ENCODE measurements around the gene PDLIM4. TPM values are rescaled to one million over a fixed set of nuclear protein-coding genes. Genes with fewer than 3 reads are reported as not detected.

PDLIM4 gene
- total and polyA plus RNA-seq, 2 experiments from 2014 or later: 25.2 to 31.8 TPM

DNA sequence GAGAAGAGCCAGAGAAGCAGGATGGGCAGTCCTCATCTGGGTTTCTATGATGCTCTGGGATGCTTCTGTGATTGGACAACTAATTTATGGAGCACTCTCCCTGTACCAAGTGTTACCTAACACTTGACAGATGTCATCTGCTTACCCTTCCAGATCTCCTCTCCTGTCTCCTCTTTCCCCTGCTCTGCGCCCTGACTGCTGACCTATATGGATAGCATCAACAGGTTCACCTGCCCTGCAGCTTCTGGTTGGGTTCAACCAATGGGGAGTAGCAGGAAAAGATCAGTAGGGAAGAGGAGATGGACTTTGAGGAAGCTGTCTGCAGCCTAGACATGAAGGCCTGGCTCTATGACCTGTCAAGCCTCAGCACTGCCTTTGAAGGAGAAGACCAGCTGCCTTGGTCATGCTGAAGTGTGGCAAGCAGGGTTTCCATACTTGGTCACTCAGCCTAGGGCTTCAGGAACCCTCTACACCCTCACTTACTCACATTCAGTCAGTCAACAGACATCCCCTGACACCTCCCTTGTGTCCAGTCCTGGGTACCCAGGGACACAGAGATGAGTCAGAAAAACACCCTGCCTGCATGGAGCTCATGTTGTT lies 18.5 kb upstream of the PDLIM4 start:
- no peaks in the 10 kb centered on the region for H3K79me2 ChIP-seq (replicated peaks; ENCODE audit: insufficient read depth)
- peaks cover 7% of the 10 kb centered on the region for H3K27me3 Mint-ChIP-seq (ENCODE audit: insufficient read depth, low read depth, poor library complexity)
- no peak overlapping the region for H3K4me2 ChIP-seq
- no peaks in the 10 kb centered on the region for H3K4me1 ChIP-seq (ENCODE audit: insufficient read depth)
- no peak overlapping the region for H2AFZ ChIP-seq
- no peaks in the 10 kb centered on the region for H3K27me3 ChIP-seq (ENCODE audit: insufficient read depth)
- no peak for TF ChIP-seq EZH2phosphoT487 (IDR thresholded peaks at IDR 0.05; ENCODE audit: unreplicated experiment)
- TF ChIP-seq POLR2AphosphoS5 (IDR thresholded peaks at IDR 0.05; ENCODE audit: low read depth): no peak
- no peak for TF ChIP-seq ETS1 (IDR thresholded peaks at IDR 0.05)
- no peak for TF ChIP-seq STAT1 (IDR thresholded peaks at IDR 0.05; ENCODE audit: unreplicated experiment)
- no peak for TF ChIP-seq EZH2 (IDR thresholded peaks at IDR 0.05; ENCODE audit: low read depth, unreplicated experiment)
- TF ChIP-seq, protein P1, sequence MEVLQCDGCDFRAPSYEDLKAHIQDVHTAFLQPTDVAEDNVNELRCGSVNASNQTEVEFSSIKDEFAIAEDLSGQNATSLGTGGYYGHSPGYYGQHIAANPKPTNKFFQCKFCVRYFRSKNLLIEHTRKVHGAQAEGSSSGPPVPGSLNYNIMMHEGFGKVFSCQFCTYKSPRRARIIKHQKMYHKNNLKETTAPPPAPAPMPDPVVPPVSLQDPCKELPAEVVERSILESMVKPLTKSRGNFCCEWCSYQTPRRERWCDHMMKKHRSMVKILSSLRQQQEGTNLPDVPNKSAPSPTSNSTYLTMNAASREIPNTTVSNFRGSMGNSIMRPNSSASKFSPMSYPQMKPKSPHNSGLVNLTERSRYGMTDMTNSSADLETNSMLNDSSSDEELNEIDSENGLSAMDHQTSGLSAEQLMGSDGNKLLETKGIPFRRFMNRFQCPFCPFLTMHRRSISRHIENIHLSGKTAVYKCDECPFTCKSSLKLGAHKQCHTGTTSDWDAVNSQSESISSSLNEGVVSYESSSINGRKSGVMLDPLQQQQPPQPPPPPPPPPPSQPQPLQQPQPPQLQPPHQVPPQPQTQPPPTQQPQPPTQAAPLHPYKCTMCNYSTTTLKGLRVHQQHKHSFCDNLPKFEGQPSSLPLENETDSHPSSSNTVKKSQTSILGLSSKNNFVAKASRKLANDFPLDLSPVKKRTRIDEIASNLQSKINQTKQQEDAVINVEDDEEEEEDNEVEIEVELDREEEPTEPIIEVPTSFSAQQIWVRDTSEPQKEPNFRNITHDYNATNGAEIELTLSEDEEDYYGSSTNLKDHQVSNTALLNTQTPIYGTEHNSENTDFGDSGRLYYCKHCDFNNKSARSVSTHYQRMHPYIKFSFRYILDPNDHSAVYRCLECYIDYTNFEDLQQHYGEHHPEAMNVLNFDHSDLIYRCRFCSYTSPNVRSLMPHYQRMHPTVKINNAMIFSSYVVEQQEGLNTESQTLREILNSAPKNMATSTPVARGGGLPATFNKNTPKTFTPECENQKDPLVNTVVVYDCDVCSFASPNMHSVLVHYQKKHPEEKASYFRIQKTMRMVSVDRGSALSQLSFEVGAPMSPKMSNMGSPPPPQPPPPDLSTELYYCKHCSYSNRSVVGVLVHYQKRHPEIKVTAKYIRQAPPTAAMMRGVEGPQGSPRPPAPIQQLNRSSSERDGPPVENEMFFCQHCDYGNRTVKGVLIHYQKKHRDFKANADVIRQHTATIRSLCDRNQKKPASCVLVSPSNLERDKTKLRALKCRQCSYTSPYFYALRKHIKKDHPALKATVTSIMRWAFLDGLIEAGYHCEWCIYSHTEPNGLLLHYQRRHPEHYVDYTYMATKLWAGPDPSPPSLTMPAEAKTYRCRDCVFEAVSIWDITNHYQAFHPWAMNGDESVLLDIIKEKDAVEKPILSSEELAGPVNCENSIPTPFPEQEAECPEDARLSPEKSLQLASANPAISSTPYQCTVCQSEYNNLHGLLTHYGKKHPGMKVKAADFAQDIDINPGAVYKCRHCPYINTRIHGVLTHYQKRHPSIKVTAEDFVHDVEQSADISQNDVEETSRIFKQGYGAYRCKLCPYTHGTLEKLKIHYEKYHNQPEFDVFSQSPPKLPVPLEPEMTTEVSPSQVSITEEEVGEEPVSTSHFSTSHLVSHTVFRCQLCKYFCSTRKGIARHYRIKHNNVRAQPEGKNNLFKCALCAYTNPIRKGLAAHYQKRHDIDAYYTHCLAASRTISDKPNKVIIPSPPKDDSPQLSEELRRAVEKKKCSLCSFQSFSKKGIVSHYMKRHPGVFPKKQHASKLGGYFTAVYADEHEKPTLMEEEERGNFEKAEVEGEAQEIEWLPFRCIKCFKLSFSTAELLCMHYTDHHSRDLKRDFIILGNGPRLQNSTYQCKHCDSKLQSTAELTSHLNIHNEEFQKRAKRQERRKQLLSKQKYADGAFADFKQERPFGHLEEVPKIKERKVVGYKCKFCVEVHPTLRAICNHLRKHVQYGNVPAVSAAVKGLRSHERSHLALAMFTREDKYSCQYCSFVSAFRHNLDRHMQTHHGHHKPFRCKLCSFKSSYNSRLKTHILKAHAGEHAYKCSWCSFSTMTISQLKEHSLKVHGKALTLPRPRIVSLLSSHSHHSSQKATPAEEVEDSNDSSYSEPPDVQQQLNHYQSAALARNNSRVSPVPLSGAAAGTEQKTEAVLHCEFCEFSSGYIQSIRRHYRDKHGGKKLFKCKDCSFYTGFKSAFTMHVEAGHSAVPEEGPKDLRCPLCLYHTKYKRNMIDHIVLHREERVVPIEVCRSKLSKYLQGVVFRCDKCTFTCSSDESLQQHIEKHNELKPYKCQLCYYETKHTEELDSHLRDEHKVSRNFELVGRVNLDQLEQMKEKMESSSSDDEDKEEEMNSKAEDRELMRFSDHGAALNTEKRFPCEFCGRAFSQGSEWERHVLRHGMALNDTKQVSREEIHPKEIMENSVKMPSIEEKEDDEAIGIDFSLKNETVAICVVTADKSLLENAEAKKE (CRISPR knock-in tag; IDR thresholded peaks at IDR 0.05): no peak
- TF ChIP-seq ZNF331 (CRISPR knock-in tag; IDR thresholded peaks at IDR 0.05; ENCODE audit: low read depth): no peak
- TF ChIP-seq, protein P2, sequence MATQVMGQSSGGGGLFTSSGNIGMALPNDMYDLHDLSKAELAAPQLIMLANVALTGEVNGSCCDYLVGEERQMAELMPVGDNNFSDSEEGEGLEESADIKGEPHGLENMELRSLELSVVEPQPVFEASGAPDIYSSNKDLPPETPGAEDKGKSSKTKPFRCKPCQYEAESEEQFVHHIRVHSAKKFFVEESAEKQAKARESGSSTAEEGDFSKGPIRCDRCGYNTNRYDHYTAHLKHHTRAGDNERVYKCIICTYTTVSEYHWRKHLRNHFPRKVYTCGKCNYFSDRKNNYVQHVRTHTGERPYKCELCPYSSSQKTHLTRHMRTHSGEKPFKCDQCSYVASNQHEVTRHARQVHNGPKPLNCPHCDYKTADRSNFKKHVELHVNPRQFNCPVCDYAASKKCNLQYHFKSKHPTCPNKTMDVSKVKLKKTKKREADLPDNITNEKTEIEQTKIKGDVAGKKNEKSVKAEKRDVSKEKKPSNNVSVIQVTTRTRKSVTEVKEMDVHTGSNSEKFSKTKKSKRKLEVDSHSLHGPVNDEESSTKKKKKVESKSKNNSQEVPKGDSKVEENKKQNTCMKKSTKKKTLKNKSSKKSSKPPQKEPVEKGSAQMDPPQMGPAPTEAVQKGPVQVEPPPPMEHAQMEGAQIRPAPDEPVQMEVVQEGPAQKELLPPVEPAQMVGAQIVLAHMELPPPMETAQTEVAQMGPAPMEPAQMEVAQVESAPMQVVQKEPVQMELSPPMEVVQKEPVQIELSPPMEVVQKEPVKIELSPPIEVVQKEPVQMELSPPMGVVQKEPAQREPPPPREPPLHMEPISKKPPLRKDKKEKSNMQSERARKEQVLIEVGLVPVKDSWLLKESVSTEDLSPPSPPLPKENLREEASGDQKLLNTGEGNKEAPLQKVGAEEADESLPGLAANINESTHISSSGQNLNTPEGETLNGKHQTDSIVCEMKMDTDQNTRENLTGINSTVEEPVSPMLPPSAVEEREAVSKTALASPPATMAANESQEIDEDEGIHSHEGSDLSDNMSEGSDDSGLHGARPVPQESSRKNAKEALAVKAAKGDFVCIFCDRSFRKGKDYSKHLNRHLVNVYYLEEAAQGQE (IDR thresholded peaks at IDR 0.05; ENCODE audit: unreplicated experiment): no peak
- TF ChIP-seq ZNF114 (CRISPR knock-in tag; IDR thresholded peaks at IDR 0.05): no peak
- TF ChIP-seq NANOG (IDR thresholded peaks at IDR 0.05; ENCODE audit: borderline replicate concordance): no peak
- TF ChIP-seq JUNB (IDR thresholded peaks at IDR 0.05; ENCODE audit: unreplicated experiment): no peak
- TF ChIP-seq CTCF (conservative IDR thresholded peaks at IDR 0.05; ENCODE audit: low read depth in 2 of 2): no peak
- TF ChIP-seq CREB1 (CRISPR knock-in tag; IDR thresholded peaks at IDR 0.05; ENCODE audit: low read depth): no peak
- H3K9me2 ChIP-seq (ENCODE audit: insufficient read depth): no peaks in the 10 kb centered on the region
- H3K9me3 Mint-ChIP-seq: peaks cover 10% of the 10 kb centered on the region
- peaks cover 3% of the 10 kb centered on the region for H3K36me3 Mint-ChIP-seq (ENCODE audit: low read depth)
- no peak for DNase-seq (ENCODE audit: low spot score)
- H4K20me1 ChIP-seq (replicated peaks; ENCODE audit: insufficient read depth): no peaks in the 10 kb centered on the region
- no peaks in the 10 kb centered on the region for H3K36me3 ChIP-seq (ENCODE audit: insufficient read depth)
- H3K4me3 Mint-ChIP-seq: no peak overlapping the region
- H3K4me1 Mint-ChIP-seq: no peaks in the 10 kb centered on the region; the same call in 2 of the 3 replicates
- ATAC-seq: no peak
- H3K27ac Mint-ChIP-seq: no peak overlapping the region
- H3K27ac ChIP-seq (ENCODE audit: low read depth): no peak overlapping the region
- H3K4me3 ChIP-seq: no peak overlapping the region
- no peaks in the 10 kb centered on the region for H3F3A ChIP-seq (replicated peaks; ENCODE audit: low read depth)

Data from GM23338 (cell line).